Thyroid gland (tissue), 4 donors: ENCODE measurements around the gene PATJ.

Experiments used
- CTCF ChIP-seq, 6 experiments: fragments of 200-600 bp in 3 of 6; fragments of 450-650 bp in 3 of 6; sonication (generic) in 3 of 6; IDR thresholded peaks; one replicate each; pipeline ENCODE4 v1.5.1; 2016 to 2019; ENCODE audit warnings: antibody characterized with exemption in 6 of 6, mild to moderate bottlenecking in 2 of 6, inconsistent platforms in 1 of 6, moderate library complexity in 1 of 6
- POLR2A ChIP-seq, 2 donors: fragments of 450-650 bp; IDR thresholded peaks; one replicate each; pipeline ENCODE4 v1.6.1; 2017; ENCODE audit warnings: antibody characterized with exemption in 2 of 2, mild to moderate bottlenecking in 2 of 2, moderate library complexity in 1 of 2

GRCh38 chr1:61873581-61873980 lies 131.3 kb downstream of the PATJ start:
- TF ChIP-seq POLR2A (IDR thresholded peaks at IDR 0.05) (no peak), CTCF (IDR thresholded peaks at IDR 0.05) (no peak)
